ENCODE results near the gene CORO2B.
"Not testable (repeated sequence)": the region's sequence is repeated elsewhere in the genome, so short reads cannot be mapped to it uniquely, and the experiment has no call there.

The CORO2B gene

GRCh38 chr15:68726246-68726645, 147.5 kb downstream of the CORO2B start:
- DNase-seq (ENCODE audit: low read depth in 2 of 2): no peak

- no peak for DNase-seq (ENCODE audit: low read depth in 2 of 2)
These were observed 151.1 kb downstream of the CORO2B start for GRCh38 chr15:68729789-68730411.

- DNase-seq (ENCODE audit: low read depth in 2 of 2): no peak
These were observed 151.7 kb downstream of the CORO2B start for GRCh38 chr15:68730471-68730919.

GRCh38 chr15:68730976-68731897, 152.4 kb downstream of the CORO2B start:
- DNase-seq (ENCODE audit: low read depth in 2 of 2): no peak

- no peak for DNase-seq (ENCODE audit: low read depth in 2 of 2)
These were observed 153.7 kb downstream of the CORO2B start for GRCh38 chr15:68732451-68732850.

GRCh38 chr15:68733666-68734065, 154.9 kb downstream of the CORO2B start:
- DNase-seq (ENCODE audit: low read depth in 2 of 2): no peak

- DNase-seq (ENCODE audit: low read depth in 2 of 2): no peak
These were observed 155.6 kb downstream of the CORO2B start for GRCh38 chr15:68734352-68734751.

GRCh38 chr15:68734881-68735280, 156.1 kb downstream of the CORO2B start:
- no peak for DNase-seq (ENCODE audit: low read depth in 2 of 2)

- DNase-seq (ENCODE audit: low read depth in 2 of 2): no peak
These were observed 156.8 kb downstream of the CORO2B start for GRCh38 chr15:68735610-68736009.

GRCh38 chr15:68739390-68740080, 160.7 kb downstream of the CORO2B start:
- no peak for DNase-seq (ENCODE audit: low read depth in 2 of 2)

GRCh38 chr15:68743256-68743655, 164.5 kb downstream of the CORO2B start:
- no peak for DNase-seq (ENCODE audit: low read depth in 2 of 2)

GRCh38 chr15:68749365-68749764, 170.6 kb downstream of the CORO2B start:
- DNase-seq (ENCODE audit: low read depth in 2 of 2): no peak

GRCh38 chr15:68749793-68750192, 171.0 kb downstream of the CORO2B start:
- DNase-seq (ENCODE audit: low read depth in 2 of 2): no peak

- DNase-seq (ENCODE audit: low read depth in 2 of 2): no peak
These were observed 172.8 kb downstream of the CORO2B start for GRCh38 chr15:68751622-68752021.

- DNase-seq (ENCODE audit: low read depth in 2 of 2): no peak
These were observed 176.9 kb downstream of the CORO2B start for GRCh38 chr15:68755731-68756130.

GRCh38 chr15:68759982-68760579, 181.3 kb downstream of the CORO2B start:
- not testable (repeated sequence) for DNase-seq (ENCODE audit: low read depth in 2 of 2)

- DNase-seq (ENCODE audit: low read depth in 2 of 2): no peak
These were observed 184.3 kb downstream of the CORO2B start for GRCh38 chr15:68763063-68763462.

- no peak for DNase-seq (ENCODE audit: low read depth in 2 of 2)
These were observed 185.3 kb downstream of the CORO2B start for GRCh38 chr15:68764090-68764489.

- no peak for DNase-seq (ENCODE audit: low read depth in 2 of 2)
These were observed 187.0 kb downstream of the CORO2B start for GRCh38 chr15:68765602-68766368.

GRCh38 chr15:68767833-68768232, 189.0 kb downstream of the CORO2B start:
- DNase-seq (ENCODE audit: low read depth in 2 of 2): no peak

GRCh38 chr15:68768321-68768720, 189.5 kb downstream of the CORO2B start:
- no peak for DNase-seq (ENCODE audit: low read depth in 2 of 2)
